Activated naive CD4-positive, alpha-beta T cell treated with anti-CD3 and anti-CD28 coated beads, Interleukin-2, amount 50 U/mL, for 72 hours (primary cell): ENCODE results near the gene PPM1H. TPM values are rescaled to one million over a fixed set of nuclear protein-coding genes. Genes with fewer than 3 reads are reported as not detected.
A peak's percentile ranks its signal among the peaks of the same experiment; 100 is the strongest.
"Not testable (repeated sequence)": the region's sequence is repeated elsewhere in the genome, so short reads cannot be mapped to it uniquely, and the experiment has no call there.

Experiments
- ATAC-seq, 2 donors: fragments of 150-1000 bp; cut with Tn5 transposase; 2 replicates each; pipeline ENCODE4 v1.10.0; 2021; ENCODE audit warnings: mild to moderate bottlenecking in 2 of 2, moderate library complexity in 2 of 2
- DNase-seq, 2 donors: peaks; one replicate each; pipeline ENCODE4 v3.0.0; 2021 to 2022; ENCODE audit warnings: low spot score in 2 of 2
- H3K27ac Mint-ChIP-seq, 2 donors: one replicate each; pipeline ENCODE4 v1.8.0; 2022; ENCODE audit warnings: mild to moderate bottlenecking in 2 of 2, mixed read lengths in 2 of 2
- H3K36me3 Mint-ChIP-seq, 2 donors: one replicate each; pipeline ENCODE4 v1.8.0; 2022; ENCODE audit warnings: mixed read lengths in 2 of 2
- H3K9me3 Mint-ChIP-seq, 2 donors: one replicate each; pipeline ENCODE4 v1.8.0; 2022; ENCODE audit warnings: mixed read lengths in 2 of 2
- total RNA-seq, 2 donors: library from RNA; stranded (reverse); gene quantifications; one replicate each; pipeline ENCODE4 v1.2.3, GENCODE V29; 2022

Gene PPM1H
- total RNA-seq, 2 donors from 2014 or later = 0.18 TPM; not detected in 1

GRCh38 chr12:62761658-62762057, 173.3 kb downstream of the PPM1H start:
- no peaks in the 10 kb centered on the region for H3K36me3 Mint-ChIP-seq
- no peak for DNase-seq

GRCh38 chr12:62760779-62761178, 174.2 kb downstream of the PPM1H start:
- Mint-ChIP-seq H3K27ac (no peak overlapping the region), H3K36me3 (no peaks in the 10 kb centered on the region), H3K9me3 (no peaks in the 10 kb centered on the region)
- DNase-seq (no peak), ATAC-seq (peak in 1 of 2 donors; percentile 28)

More at GRCh38 chr12:62761658-62762057, 173.3 kb downstream of the PPM1H start:
- no peak for ATAC-seq
- Mint-ChIP-seq H3K9me3 (no peaks in the 10 kb centered on the region), H3K27ac (no peak overlapping the region)

GRCh38 chr12:62760341-62760740, 174.6 kb downstream of the PPM1H start:
- not testable (repeated sequence) for ATAC-seq, DNase-seq, H3K9me3 Mint-ChIP-seq, H3K36me3 Mint-ChIP-seq, H3K27ac Mint-ChIP-seq

GRCh38 chr12:62758216-62758615, 176.7 kb downstream of the PPM1H start:
- no peak overlapping the region for H3K27ac Mint-ChIP-seq
- ATAC-seq (peak; percentile 66 to 94), DNase-seq (no peak)
- H3K9me3 Mint-ChIP-seq = no peaks in the 10 kb centered on the region
- no peaks in the 10 kb centered on the region for H3K36me3 Mint-ChIP-seq

GRCh38 chr12:62757048-62757447, 177.9 kb downstream of the PPM1H start:
- ATAC-seq = no peak
- Mint-ChIP-seq H3K27ac (no peak overlapping the region), H3K36me3 (no peaks in the 10 kb centered on the region), H3K9me3 (no peaks in the 10 kb centered on the region)
- no peak for DNase-seq

- ATAC-seq (no peak), DNase-seq (no peak)
- H3K36me3 Mint-ChIP-seq = no peaks in the 10 kb centered on the region
- no peaks in the 10 kb centered on the region for H3K9me3 Mint-ChIP-seq
- no peak overlapping the region for H3K27ac Mint-ChIP-seq
These were observed 180.2 kb downstream of the PPM1H start for GRCh38 chr12:62754706-62755105.

- Mint-ChIP-seq H3K27ac (no peak overlapping the region), H3K9me3 (no peaks in the 10 kb centered on the region), H3K36me3 (no peaks in the 10 kb centered on the region)
- DNase-seq = no peak
- ATAC-seq = no peak
These were observed 183.2 kb downstream of the PPM1H start for GRCh38 chr12:62751810-62752155.

GRCh38 chr12:62750941-62751809, 183.8 kb downstream of the PPM1H start:
- H3K27ac Mint-ChIP-seq = no peak overlapping the region
- H3K9me3 Mint-ChIP-seq = no peaks in the 10 kb centered on the region
- DNase-seq (no peak), ATAC-seq (no peak)
- H3K36me3 Mint-ChIP-seq = no peaks in the 10 kb centered on the region

GRCh38 chr12:62749586-62749985, 185.4 kb downstream of the PPM1H start:
- no peak for ATAC-seq
- DNase-seq = no peak
- H3K36me3 Mint-ChIP-seq = no peaks in the 10 kb centered on the region
- H3K9me3 Mint-ChIP-seq = no peaks in the 10 kb centered on the region
- no peak overlapping the region for H3K27ac Mint-ChIP-seq

- Mint-ChIP-seq H3K27ac (no peak overlapping the region), H3K36me3 (no peaks in the 10 kb centered on the region), H3K9me3 (no peaks in the 10 kb centered on the region)
- ATAC-seq (no peak), DNase-seq (no peak)
These were observed 185.9 kb downstream of the PPM1H start for GRCh38 chr12:62748941-62749468.

- DNase-seq (no peak), ATAC-seq (peak in 1 of 2 donors; percentile 33)
- H3K9me3 Mint-ChIP-seq = no peaks in the 10 kb centered on the region
- H3K27ac Mint-ChIP-seq = no peak overlapping the region
- no peaks in the 10 kb centered on the region for H3K36me3 Mint-ChIP-seq
These were observed 190.4 kb downstream of the PPM1H start for GRCh38 chr12:62744551-62744950.

- DNase-seq (no peak), ATAC-seq (no peak)
- no peaks in the 10 kb centered on the region for H3K9me3 Mint-ChIP-seq
- no peak overlapping the region for H3K27ac Mint-ChIP-seq
- no peaks in the 10 kb centered on the region for H3K36me3 Mint-ChIP-seq
These were observed 195.5 kb downstream of the PPM1H start for GRCh38 chr12:62739266-62740015.

- ATAC-seq (no peak), DNase-seq (no peak)
- no peak overlapping the region for H3K27ac Mint-ChIP-seq
- H3K36me3 Mint-ChIP-seq = no peaks in the 10 kb centered on the region
- no peaks in the 10 kb centered on the region for H3K9me3 Mint-ChIP-seq
These were observed 196.3 kb downstream of the PPM1H start for GRCh38 chr12:62738616-62739015.

- DNase-seq = no peak
- H3K27ac Mint-ChIP-seq = no peak overlapping the region
- H3K36me3 Mint-ChIP-seq = no peaks in the 10 kb centered on the region
- no peak for ATAC-seq
- no peaks in the 10 kb centered on the region for H3K9me3 Mint-ChIP-seq
These were observed 196.8 kb downstream of the PPM1H start for GRCh38 chr12:62738105-62738504.

- no peaks in the 10 kb centered on the region for H3K36me3 Mint-ChIP-seq
- no peaks in the 10 kb centered on the region for H3K9me3 Mint-ChIP-seq
- H3K27ac Mint-ChIP-seq = no peak overlapping the region
- DNase-seq (no peak), ATAC-seq (no peak)
These were observed 197.3 kb downstream of the PPM1H start for GRCh38 chr12:62737615-62738014.

GRCh38 chr12:62737188-62737587, 197.8 kb downstream of the PPM1H start:
- no peak for DNase-seq
- Mint-ChIP-seq H3K36me3 (no peaks in the 10 kb centered on the region), H3K27ac (no peak overlapping the region), H3K9me3 (no peaks in the 10 kb centered on the region)
- no peak for ATAC-seq

GRCh38 chr12:62736596-62736995, 198.4 kb downstream of the PPM1H start:
- no peak for DNase-seq
- Mint-ChIP-seq H3K9me3 (no peaks in the 10 kb centered on the region), H3K27ac (no peak overlapping the region), H3K36me3 (no peaks in the 10 kb centered on the region)
- ATAC-seq = no peak
